Uterus (tissue), 4 donors: ENCODE measurements around the gene KCNQ4. TPM values are rescaled to one million over a fixed set of nuclear protein-coding genes. Genes with fewer than 3 reads are reported as not detected.
A peak's percentile ranks its signal among the peaks of the same experiment; 100 is the strongest.

Experiments used
- DNase-seq, 2 donors: peaks; one replicate each; pipeline ENCODE4 v3.0.0-alpha.2; 2019 to 2020
- H3K27ac ChIP-seq, 2 donors: fragments of 200-600 bp; sonication (generic); 1 replicate in 1 of 2; 2 replicates in 1 of 2; pipeline ENCODE4 v1.5.1; 2016 to 2018
- H3K27me3 ChIP-seq, 2 donors: fragments of 200-600 bp; sonication (generic); one replicate each; pipeline ENCODE4 v1.5.1; 2018 to 2019; ENCODE audit warnings: control low read depth in 1 of 2
- H3K36me3 ChIP-seq, 2 donors: fragments of 200-600 bp; sonication (generic); one replicate each; pipeline ENCODE4 v1.5.1; 2019; ENCODE audit warnings: control low read depth in 1 of 2
- H3K4me1 ChIP-seq, 2 donors: fragments of 200-600 bp; sonication (generic); one replicate each; pipeline ENCODE4 v1.5.1; 2018 to 2019; ENCODE audit warnings: control low read depth in 1 of 2
- H3K4me3 ChIP-seq, 2 donors: fragments of 200-600 bp; sonication (generic); 1 replicate in 1 of 2; 2 replicates in 1 of 2; pipeline ENCODE4 v1.5.1; 2018 to 2019; ENCODE audit warnings: mild to moderate bottlenecking in 1 of 2
- H3K9me3 ChIP-seq, 2 donors: fragments of 200-600 bp; sonication (generic); one replicate each; pipeline ENCODE4 v1.5.1; 2019; ENCODE audit warnings: control low read depth in 1 of 2
- POLR2A ChIP-seq, 2 donors: fragments of 450-650 bp; IDR thresholded peaks; one replicate each; pipeline ENCODE4 v1.6.1; 2016; ENCODE audit warnings: antibody characterized with exemption in 2 of 2, mild to moderate bottlenecking in 1 of 2, moderate library complexity in 1 of 2
- intact Hi-C: fragments of 100-400 bp; cut with DNase I; formaldehyde crosslinking; loops from one replicate; pipeline ENCODE4 v1.15.1; 2023; ENCODE audit warnings: low total_unique reads
- total RNA-seq, 4 donors: library from RNA; depleted of rRNA in 3 of 4; stranded (reverse); fragments of >200 nt in 3 of 4; gene quantifications; one replicate each; pipeline versions ENCODE4 v1.1.0 to v1.2.4, GENCODE V29; 2014 to 2023
- TF ChIP-seq, protein P1 (sequence below), 4 experiments: fragments of 200-600 bp in 2 of 4; fragments of 450-650 bp in 2 of 4; sonication (generic) in 2 of 4; IDR thresholded peaks; one replicate each; pipeline ENCODE4 v1.5.1; 2016 to 2019; ENCODE audit warnings: antibody characterized with exemption in 4 of 4, mild to moderate bottlenecking in 2 of 4, moderate library complexity in 1 of 4
- donor health status: DM: yes; HTN: yes; CAD: no.

KCNQ4 gene
- total RNA-seq, 4 donors from 2014 or later = 2.7 to 13.4 (median 7.4) TPM; not detected in 1

DNA sequence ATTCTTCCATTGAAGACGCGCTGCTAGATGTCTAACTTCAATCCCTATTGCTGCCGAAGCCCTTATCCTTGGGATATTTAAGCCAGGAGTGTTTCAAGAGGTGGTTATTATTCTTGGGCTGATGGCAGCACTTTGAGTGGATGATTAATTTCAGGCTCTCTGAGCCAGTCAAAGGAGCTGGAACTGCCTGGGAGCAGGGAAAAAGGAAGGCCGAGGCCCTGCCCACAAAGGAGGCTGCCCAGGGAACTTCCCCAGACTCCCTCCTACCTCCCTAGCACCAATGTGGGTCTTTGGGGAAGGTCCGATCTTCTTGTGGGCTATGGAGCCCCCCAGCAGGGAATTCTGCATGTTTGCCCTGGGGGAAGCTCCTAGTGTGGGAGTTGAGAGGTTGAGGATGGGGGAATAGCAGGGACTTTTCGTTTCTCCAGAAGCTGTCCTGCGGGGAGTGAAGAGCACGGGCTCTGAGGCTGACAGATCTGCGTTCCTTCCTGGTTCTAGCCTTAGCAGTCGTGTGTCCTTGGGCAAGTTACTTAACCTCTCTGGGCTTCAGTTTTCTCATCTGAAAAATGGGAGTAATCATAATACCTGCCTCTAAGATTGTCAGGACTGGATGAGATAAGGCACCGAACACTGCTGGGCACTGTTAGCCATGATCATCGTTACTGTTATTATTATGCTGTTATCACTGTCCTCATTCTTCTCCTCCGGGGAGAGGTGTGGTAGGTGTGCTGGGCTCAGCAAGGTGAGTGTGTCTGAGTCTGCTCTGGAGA lies 6.3 kb downstream of the KCNQ4 start:
- Histone ChIP-seq H3K36me3 (no peaks in the 10 kb centered on the region), H3K27me3 (no peaks in the 10 kb centered on the region), H3K4me3 (no peak overlapping the region), H3K27ac (peak overlapping the region; percentile 57 to 70), H3K9me3 (no peaks in the 10 kb centered on the region), H3K4me1 (peaks cover 0 to 3% of the 10 kb centered on the region in 2 donors)
- intact Hi-C loops = no loop called here
- no peak for DNase-seq
- TF ChIP-seq, protein P1, sequence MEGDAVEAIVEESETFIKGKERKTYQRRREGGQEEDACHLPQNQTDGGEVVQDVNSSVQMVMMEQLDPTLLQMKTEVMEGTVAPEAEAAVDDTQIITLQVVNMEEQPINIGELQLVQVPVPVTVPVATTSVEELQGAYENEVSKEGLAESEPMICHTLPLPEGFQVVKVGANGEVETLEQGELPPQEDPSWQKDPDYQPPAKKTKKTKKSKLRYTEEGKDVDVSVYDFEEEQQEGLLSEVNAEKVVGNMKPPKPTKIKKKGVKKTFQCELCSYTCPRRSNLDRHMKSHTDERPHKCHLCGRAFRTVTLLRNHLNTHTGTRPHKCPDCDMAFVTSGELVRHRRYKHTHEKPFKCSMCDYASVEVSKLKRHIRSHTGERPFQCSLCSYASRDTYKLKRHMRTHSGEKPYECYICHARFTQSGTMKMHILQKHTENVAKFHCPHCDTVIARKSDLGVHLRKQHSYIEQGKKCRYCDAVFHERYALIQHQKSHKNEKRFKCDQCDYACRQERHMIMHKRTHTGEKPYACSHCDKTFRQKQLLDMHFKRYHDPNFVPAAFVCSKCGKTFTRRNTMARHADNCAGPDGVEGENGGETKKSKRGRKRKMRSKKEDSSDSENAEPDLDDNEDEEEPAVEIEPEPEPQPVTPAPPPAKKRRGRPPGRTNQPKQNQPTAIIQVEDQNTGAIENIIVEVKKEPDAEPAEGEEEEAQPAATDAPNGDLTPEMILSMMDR (IDR thresholded peaks at IDR 0.05) = no peak
- TF ChIP-seq POLR2A (IDR thresholded peaks at IDR 0.05) = no peak

DNA sequence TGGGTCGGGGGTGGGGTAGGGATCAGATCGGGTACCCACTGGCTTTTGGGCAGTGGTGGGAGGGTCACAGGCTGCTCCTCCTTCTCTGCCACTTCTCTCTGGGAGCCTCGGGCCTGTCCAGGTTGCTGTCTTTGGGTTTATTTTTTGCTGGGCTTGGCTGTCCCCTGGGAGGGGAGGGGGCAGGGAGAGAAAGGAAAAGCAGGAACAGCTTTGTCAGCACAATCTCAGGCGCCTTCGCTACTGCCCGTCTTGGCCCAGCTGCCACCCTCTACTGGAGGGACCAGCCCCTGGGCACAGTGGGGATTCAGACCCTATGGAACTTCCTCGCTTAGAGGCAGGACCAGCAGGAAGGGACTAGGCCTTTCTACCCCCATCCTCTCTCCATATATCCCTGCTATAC lies 8.4 kb downstream of the KCNQ4 start:
- H3K27me3 ChIP-seq = no peaks in the 10 kb centered on the region
- H3K27ac ChIP-seq = peak overlapping the region; percentile 57 to 70
- H3K4me3 ChIP-seq = no peak overlapping the region
- TF ChIP-seq, protein P1 (IDR thresholded peaks at IDR 0.05) = no peak
- no peak for TF ChIP-seq POLR2A (IDR thresholded peaks at IDR 0.05)
- intact Hi-C loops = no loop called here
- H3K4me1 ChIP-seq = peaks cover 3 to 5% of the 10 kb centered on the region in 2 donors
- DNase-seq = no peak
- no peaks in the 10 kb centered on the region for H3K9me3 ChIP-seq
- no peaks in the 10 kb centered on the region for H3K36me3 ChIP-seq

DNA sequence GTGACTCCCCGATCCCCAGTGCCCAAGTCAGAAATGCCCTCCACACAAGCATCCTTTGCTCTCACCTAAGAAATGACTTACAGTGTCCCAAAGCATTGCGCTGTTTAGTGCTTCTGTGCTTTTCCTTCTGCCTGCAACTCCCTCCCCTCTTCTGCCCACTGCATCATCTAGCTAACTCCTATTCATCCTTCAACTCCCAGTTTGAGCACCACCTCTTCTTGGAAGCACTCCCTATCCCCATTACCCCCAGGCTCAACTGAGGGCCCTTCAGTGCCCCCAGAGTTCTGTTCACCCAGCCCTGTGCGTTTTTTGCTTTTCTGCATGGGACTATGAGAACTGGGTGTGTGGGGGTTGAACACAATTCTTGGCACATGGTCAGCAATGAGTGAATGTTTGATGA lies 10.0 kb downstream of the KCNQ4 start:
- TF ChIP-seq POLR2A (IDR thresholded peaks at IDR 0.05) = no peak
- TF ChIP-seq, protein P1 (IDR thresholded peaks at IDR 0.05) = no peak
- Histone ChIP-seq H3K27ac (no peak overlapping the region), H3K4me3 (no peak overlapping the region), H3K4me1 (peaks cover 3 to 5% of the 10 kb centered on the region in 2 donors), H3K36me3 (no peaks in the 10 kb centered on the region), H3K9me3 (no peaks in the 10 kb centered on the region), H3K27me3 (no peaks in the 10 kb centered on the region)
- DNase-seq = no peak
- intact Hi-C loops = no loop called here

DNA sequence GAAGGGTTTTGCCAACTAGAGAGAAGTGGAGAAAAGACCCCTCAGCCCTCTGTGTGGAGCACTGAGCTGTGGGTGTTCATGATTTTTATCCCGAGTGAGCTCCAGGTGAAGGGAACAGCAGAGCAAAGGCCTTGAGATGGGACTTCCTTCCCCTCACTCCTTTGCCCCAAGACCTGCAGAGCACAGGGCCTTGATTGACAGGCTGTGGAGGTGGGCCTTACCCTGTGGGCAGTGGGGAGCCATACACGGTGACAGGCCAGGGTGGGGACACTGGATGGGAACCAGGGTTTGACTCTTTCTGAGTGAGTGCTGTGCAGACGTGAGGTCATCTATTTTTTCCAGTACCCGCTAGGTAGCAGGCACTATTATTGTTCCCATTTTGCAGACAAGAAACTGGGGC lies 10.5 kb downstream of the KCNQ4 start:
- Histone ChIP-seq H3K27me3 (no peaks in the 10 kb centered on the region), H3K9me3 (no peaks in the 10 kb centered on the region), H3K27ac (no peak overlapping the region), H3K4me1 (peaks cover 5% of the 10 kb centered on the region in 2 donors), H3K36me3 (no peaks in the 10 kb centered on the region), H3K4me3 (no peak overlapping the region)
- TF ChIP-seq POLR2A (IDR thresholded peaks at IDR 0.05) = no peak
- TF ChIP-seq, protein P1 (IDR thresholded peaks at IDR 0.05) = no peak
- intact Hi-C loops = no loop called here
- DNase-seq = no peak

DNA sequence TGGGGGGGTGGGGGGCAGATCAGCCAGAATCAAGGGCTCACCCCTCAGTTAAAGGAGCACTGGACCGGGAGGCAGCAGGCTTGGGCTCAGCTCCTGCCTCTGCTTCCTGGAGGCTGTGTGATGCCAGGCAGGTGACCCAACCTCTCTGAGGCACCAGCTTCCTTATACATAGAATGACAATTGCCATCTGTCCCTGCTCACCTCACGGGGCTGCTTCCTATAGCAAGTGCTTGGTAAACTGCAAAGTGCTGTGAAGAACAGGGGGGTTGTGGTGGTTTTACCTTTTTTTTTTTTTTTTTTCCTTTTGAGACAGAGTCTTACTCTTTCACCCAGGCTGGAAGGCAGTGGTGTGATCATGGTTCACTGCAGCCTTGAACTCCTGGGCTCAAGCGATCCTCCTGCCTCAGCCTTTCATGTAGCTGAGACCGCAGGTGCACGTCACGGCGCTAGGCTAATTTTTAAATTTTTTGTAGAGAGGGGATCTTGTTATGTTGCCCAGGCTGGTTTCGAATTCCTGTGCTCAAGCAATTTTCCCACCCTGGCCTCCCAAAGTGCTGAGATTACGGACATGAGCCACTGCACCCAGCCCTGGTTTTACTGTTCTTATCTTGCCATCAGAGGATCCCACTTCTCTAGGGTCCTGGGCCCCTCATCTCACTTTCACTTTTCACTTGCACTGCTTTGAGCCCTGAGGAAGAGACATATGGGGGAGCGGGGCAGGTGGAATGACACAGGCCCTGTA lies 11.6 kb downstream of the KCNQ4 start:
- Histone ChIP-seq H3K27ac (peak overlapping the region; percentile 66 to 80), H3K4me3 (no peak overlapping the region), H3K36me3 (no peaks in the 10 kb centered on the region), H3K9me3 (no peaks in the 10 kb centered on the region), H3K4me1 (peaks cover 12 to 15% of the 10 kb centered on the region in 2 donors), H3K27me3 (no peaks in the 10 kb centered on the region)
- TF ChIP-seq, protein P1 (IDR thresholded peaks at IDR 0.05) = no peak
- TF ChIP-seq POLR2A (IDR thresholded peaks at IDR 0.05) = no peak
- intact Hi-C loops = no loop called here
- no peak for DNase-seq
